Forelimb muscle (tissue), 1 donor: ENCODE data around the gene LIM2. TPM values are rescaled to one million over a fixed set of nuclear protein-coding genes. Genes with fewer than 3 reads are reported as not detected.

Source experiments
- DNase-seq: peaks from one replicate; pipeline ENCODE4 v3.0.0-alpha.2; 2013; ENCODE audit warnings: low read depth
- polyA plus RNA-seq: library from polyadenylated mRNA; unstranded; fragments of 120-200 nt; gene quantifications from one replicate; pipeline ENCODE4 v1.2.1, GENCODE V29; 2013; ENCODE audit not compliant: insufficient read length

Gene LIM2
- polyA plus RNA-seq, 1 donor: not detected

GRCh38 chr19:51339687-51340656 lies 47.8 kb downstream of the LIM2 start:
- DNase-seq: no peak

- DNase-seq: no peak
These were observed 48.5 kb downstream of the LIM2 start for GRCh38 chr19:51339313-51339686.

- DNase-seq: no peak
These were observed 49.0 kb downstream of the LIM2 start for GRCh38 chr19:51338563-51339312.

GRCh38 chr19:51337861-51338562 lies 49.8 kb downstream of the LIM2 start:
- DNase-seq: no peak

- no peak for DNase-seq
These were observed 50.5 kb downstream of the LIM2 start for GRCh38 chr19:51337141-51337860.

- no peak for DNase-seq
These were observed 53.8 kb downstream of the LIM2 start for GRCh38 chr19:51333836-51334460.

- no peak for DNase-seq
These were observed 56.1 kb downstream of the LIM2 start for GRCh38 chr19:51331716-51332115.

GRCh38 chr19:51331193-51331592 lies 56.6 kb downstream of the LIM2 start:
- no peak for DNase-seq

- DNase-seq: no peak
These were observed 57.4 kb downstream of the LIM2 start for GRCh38 chr19:51330366-51330765.

Other genes starting within 250 kb of the LIM2 start
- gene SIGLEC7, start 245.7 kb downstream of the LIM2 start, polyA plus RNA-seq: 0.37 TPM
- gene CD33, start 162.9 kb downstream of the LIM2 start, polyA plus RNA-seq: 3.8 TPM
- not detected for gene SIGLECL1, start 136.9 kb downstream of the LIM2 start, polyA plus RNA-seq
- 0.10 TPM for gene IGLON5, start 76.3 kb downstream of the LIM2 start, polyA plus RNA-seq
- gene VSIG10L, start 45.8 kb downstream of the LIM2 start, polyA plus RNA-seq: 1.00 TPM
- 40.1 TPM for gene ETFB, start 21.6 kb downstream of the LIM2 start, polyA plus RNA-seq
- gene CLDND2, start 19.0 kb downstream of the LIM2 start, polyA plus RNA-seq: 1.1 TPM
- 3.0 TPM for gene NKG7, start 15.3 kb downstream of the LIM2 start, polyA plus RNA-seq
- gene C19orf84, start 2.6 kb upstream of the LIM2 start, polyA plus RNA-seq: not detected
- 0.92 TPM for gene SIGLEC10, start 29.7 kb upstream of the LIM2 start, polyA plus RNA-seq
- gene SIGLEC8, start 70.5 kb upstream of the LIM2 start, polyA plus RNA-seq: not detected
- gene CEACAM18, start 90.6 kb upstream of the LIM2 start, polyA plus RNA-seq: not detected
- not detected for gene SIGLEC12, start 113.8 kb upstream of the LIM2 start, polyA plus RNA-seq
- gene SIGLEC6, start 143.7 kb upstream of the LIM2 start, polyA plus RNA-seq: 0.15 TPM
- 8.1 TPM for gene ZNF175, start 183.3 kb upstream of the LIM2 start, polyA plus RNA-seq
- gene SIGLEC5, start 242.4 kb upstream of the LIM2 start, polyA plus RNA-seq: 0.71 TPM